GM23248 (cell line): ENCODE measurements around the gene TMEM271.

Experiments
- EZH2 ChIP-seq: fragments of 200-600 bp; sonication (generic); IDR thresholded peaks from 2 replicates; pipeline ENCODE4 v1.6.1; 2018; ENCODE audit warnings: antibody characterized with exemption, mild to moderate bottlenecking; ENCODE audit not compliant: insufficient read depth, poor library complexity, severe bottlenecking
- EZH2phosphoT487 ChIP-seq: fragments of 200-600 bp; sonication (generic); IDR thresholded peaks from 2 replicates; pipeline ENCODE4 v1.6.1; 2018; ENCODE audit warnings: antibody characterized with exemption, moderate library complexity, mild to moderate bottlenecking, low read depth; ENCODE audit not compliant: insufficient read depth

DNA sequence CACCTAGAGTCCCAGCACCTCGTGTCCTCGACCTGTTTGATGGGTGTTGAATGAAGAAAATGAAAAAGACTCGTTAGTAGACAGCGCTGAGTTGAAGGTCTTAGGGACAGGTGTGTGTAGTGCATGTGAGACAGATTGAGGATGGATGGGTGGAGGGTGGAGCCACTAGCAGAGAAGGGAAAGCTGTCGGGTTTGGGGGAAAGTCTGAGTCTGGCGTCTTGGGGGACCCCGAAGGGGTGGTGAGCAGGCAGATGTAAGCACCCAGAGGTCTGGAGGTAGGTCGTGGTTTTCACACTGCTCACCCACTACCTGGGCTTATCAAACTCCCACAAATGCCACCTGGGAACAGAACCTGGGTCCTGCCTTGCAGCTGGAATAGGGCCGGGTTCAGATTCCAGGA lies 16.0 kb downstream of the TMEM271 start:
- TF ChIP-seq EZH2 (no peak), EZH2phosphoT487 (no peak)
